ENCODE measurements around the gene RGS14. TPM values are rescaled to one million over a fixed set of nuclear protein-coding genes. Genes with fewer than 3 reads are reported as not detected.
A peak's percentile ranks its signal among the peaks of the same experiment; 100 is the strongest.
"Not testable (repeated sequence)": the region's sequence is repeated elsewhere in the genome, so short reads cannot be mapped to it uniquely, and the experiment has no call there.

RGS14 gene
- total RNA-seq, 1 experiment from 2014 or later: 22.6 TPM

DNA sequence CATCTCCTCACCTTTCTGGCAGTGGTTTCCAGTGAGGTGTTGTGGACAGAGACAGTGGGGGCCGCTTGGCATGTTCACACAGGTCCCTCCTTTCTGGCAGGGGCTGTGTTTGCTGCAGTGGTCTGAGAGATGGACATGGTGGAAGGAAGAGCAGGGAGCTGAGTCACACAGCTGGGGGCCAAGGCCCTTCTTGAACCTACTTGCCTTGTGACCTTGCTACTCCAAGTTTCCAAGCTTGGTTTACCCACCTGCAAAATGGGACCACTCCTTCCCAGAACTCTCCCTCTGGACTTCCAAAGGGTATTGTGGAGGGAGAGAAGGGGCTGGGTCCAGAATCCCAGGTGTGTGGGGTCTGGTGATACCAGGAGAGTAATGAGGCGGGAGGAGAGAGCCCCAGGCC lies 47.6 kb downstream of the RGS14 start:
- no peak overlapping the region; the same call in 1 of the 2 replicates for H3K4me3 ChIP-seq (ENCODE audit: low read length)
- H3K4me1 ChIP-seq (ENCODE audit: low read length): peaks cover 28% of the 10 kb centered on the region
- no peaks in the 10 kb centered on the region for H3K79me2 ChIP-seq (ENCODE audit: low read length)
- no peaks in the 10 kb centered on the region for H4K20me1 ChIP-seq (ENCODE audit: insufficient read depth, low read depth, low read length)
- no peaks in the 10 kb centered on the region for H3K9me3 ChIP-seq (ENCODE audit: low read length)
- no peaks in the 10 kb centered on the region for H3K9me2 ChIP-seq (replicated peaks; ENCODE audit: insufficient read depth, low read length)
- H3K27me3 ChIP-seq (ENCODE audit: low read length): no peaks in the 10 kb centered on the region
- peak overlapping the region; percentile 64 for H3K9ac ChIP-seq (ENCODE audit: low read length)
- H2AFZ ChIP-seq (ENCODE audit: low read length): no peak overlapping the region
- no peak for DNase-seq
- no peaks in the 10 kb centered on the region for H3K36me3 ChIP-seq (ENCODE audit: insufficient read depth, low read length)
- no peak overlapping the region for H3K27ac ChIP-seq (ENCODE audit: low read length)
- no peak overlapping the region for H3K4me2 ChIP-seq (ENCODE audit: low read depth, low read length, poor library complexity, severe bottlenecking)

DNA sequence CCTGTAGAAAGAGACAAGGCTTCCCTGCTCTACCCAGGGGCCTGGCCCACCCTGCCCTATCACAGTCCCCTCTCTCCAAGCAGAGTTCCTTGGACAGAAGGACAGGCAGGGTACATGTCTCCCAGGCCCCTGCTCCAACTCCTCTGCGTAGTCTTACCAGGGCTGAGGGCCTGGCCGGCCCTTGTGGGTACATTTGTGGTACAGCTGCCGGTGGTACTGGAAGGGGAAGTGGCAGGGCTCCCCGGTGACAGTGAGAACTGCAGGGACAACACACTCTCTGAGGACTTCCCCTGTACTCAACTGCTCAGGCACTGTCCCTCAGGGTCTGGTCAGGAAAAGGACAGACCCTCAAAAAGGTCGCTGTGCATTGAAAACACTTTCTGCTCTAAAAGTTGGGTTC lies 48.1 kb downstream of the RGS14 start:
- Histone ChIP-seq H3K4me1 (ENCODE audit: low read length) (peaks cover 28% of the 10 kb centered on the region), H3K27me3 (ENCODE audit: low read length) (no peaks in the 10 kb centered on the region), H2AFZ (ENCODE audit: low read length) (no peak overlapping the region), H3K4me2 (ENCODE audit: low read depth, low read length, poor library complexity, severe bottlenecking) (no peak overlapping the region), H3K79me2 (ENCODE audit: low read length) (no peaks in the 10 kb centered on the region), H4K20me1 (ENCODE audit: insufficient read depth, low read depth, low read length) (no peaks in the 10 kb centered on the region), H3K4me3 (ENCODE audit: low read length) (no peak overlapping the region), H3K36me3 (ENCODE audit: insufficient read depth, low read length) (no peaks in the 10 kb centered on the region), H3K9ac (ENCODE audit: low read length) (no peak overlapping the region), H3K9me2 (replicated peaks; ENCODE audit: insufficient read depth, low read length) (no peaks in the 10 kb centered on the region), H3K9me3 (ENCODE audit: low read length) (no peaks in the 10 kb centered on the region), H3K27ac (ENCODE audit: low read length) (no peak overlapping the region)
- peak; percentile 65 for DNase-seq

GRCh38 chr5:177409043-177409801 lies 51.5 kb downstream of the RGS14 start, which contains the start of gene F12:
TSS of gene F12 (minus strand) at chr5:177409564. CDS start at chr5:177409527, 37 bp downstream.
- H3K9me3 ChIP-seq (ENCODE audit: low read length): no peaks in the 10 kb centered on the region
- H3K9me2 ChIP-seq (replicated peaks; ENCODE audit: insufficient read depth, low read length): no peaks in the 10 kb centered on the region
- H3K27ac ChIP-seq (ENCODE audit: low read length): no peak within 1 kb of the TSS
- no peaks in the 10 kb centered on the region for H3K27me3 ChIP-seq (ENCODE audit: low read length)
- no peak within 1 kb of the TSS for H2AFZ ChIP-seq (ENCODE audit: low read length)
- H3K36me3 ChIP-seq (ENCODE audit: insufficient read depth, low read length): no peaks in the 10 kb centered on the region
- H3K9ac ChIP-seq (ENCODE audit: low read length): no peak within 1 kb of the TSS
- H3K4me3 ChIP-seq (ENCODE audit: low read length): no peak within 1 kb of the TSS
- H3K79me2 ChIP-seq (ENCODE audit: low read length): no peaks in the 10 kb centered on the region
- peaks cover 19% of the 10 kb centered on the region for H3K4me1 ChIP-seq (ENCODE audit: low read length)
- no peaks in the 10 kb centered on the region for H4K20me1 ChIP-seq (ENCODE audit: insufficient read depth, low read depth, low read length)
- DNase-seq: no peak
- H3K4me2 ChIP-seq (ENCODE audit: low read depth, low read length, poor library complexity, severe bottlenecking): no peak within 1 kb of the TSS

GRCh38 chr5:177410575-177410974 lies 52.9 kb downstream of the RGS14 start:
- H3K36me3 ChIP-seq (ENCODE audit: insufficient read depth, low read length): no peaks in the 10 kb centered on the region
- H3K4me3 ChIP-seq (ENCODE audit: low read length): no peak overlapping the region
- H3K4me1 ChIP-seq (ENCODE audit: low read length): peaks cover 5% of the 10 kb centered on the region; the same call in 1 of the 2 replicates
- no peaks in the 10 kb centered on the region for H3K27me3 ChIP-seq (ENCODE audit: low read length)
- no peaks in the 10 kb centered on the region for H3K9me3 ChIP-seq (ENCODE audit: low read length)
- H3K4me2 ChIP-seq (ENCODE audit: low read depth, low read length, poor library complexity, severe bottlenecking): no peak overlapping the region
- H3K27ac ChIP-seq (ENCODE audit: low read length): no peak overlapping the region
- no peak overlapping the region for H3K9ac ChIP-seq (ENCODE audit: low read length)
- H2AFZ ChIP-seq (ENCODE audit: low read length): no peak overlapping the region
- no peaks in the 10 kb centered on the region for H4K20me1 ChIP-seq (ENCODE audit: insufficient read depth, low read depth, low read length)
- no peaks in the 10 kb centered on the region for H3K9me2 ChIP-seq (replicated peaks; ENCODE audit: insufficient read depth, low read length)
- no peak for DNase-seq
- no peaks in the 10 kb centered on the region for H3K79me2 ChIP-seq (ENCODE audit: low read length)

DNA sequence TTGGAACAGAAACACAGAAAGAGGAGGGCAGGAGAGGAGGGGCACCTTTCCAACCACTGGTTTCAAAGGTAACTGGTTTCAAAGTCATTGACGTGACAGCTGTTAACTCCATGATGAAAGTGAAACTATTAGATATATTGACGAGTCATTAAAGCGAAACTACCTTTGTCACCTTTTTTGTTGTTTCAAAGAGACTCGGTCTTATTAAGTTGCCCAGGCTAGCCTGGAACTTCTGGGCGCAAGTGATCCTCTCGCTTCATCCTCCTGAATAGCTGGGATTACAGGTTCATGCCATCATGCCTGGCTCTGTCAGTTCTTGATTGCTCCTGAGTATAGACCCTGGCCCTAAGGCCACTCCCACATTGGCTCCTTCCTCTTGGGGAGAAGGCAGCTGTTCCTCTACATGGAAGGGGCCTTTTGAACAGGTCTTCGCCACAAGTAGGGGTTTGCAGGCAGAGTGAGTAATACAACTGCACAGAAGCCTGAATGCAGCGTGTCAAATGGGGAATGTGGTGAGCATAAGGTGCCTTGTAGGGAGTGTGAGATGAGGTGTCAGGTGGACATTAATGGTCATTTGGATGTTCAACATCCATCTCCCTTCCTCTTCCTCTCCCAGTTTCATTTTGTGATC lies 55.0 kb downstream of the RGS14 start:
- no peaks in the 10 kb centered on the region for H3K9me2 ChIP-seq (replicated peaks; ENCODE audit: insufficient read depth, low read length)
- no peaks in the 10 kb centered on the region for H3K27me3 ChIP-seq (ENCODE audit: low read length)
- H3K4me3 ChIP-seq (ENCODE audit: low read length): no peak overlapping the region
- peak overlapping the region; percentile 47 for H3K4me2 ChIP-seq (ENCODE audit: low read depth, low read length, poor library complexity, severe bottlenecking)
- no peaks in the 10 kb centered on the region for H3K36me3 ChIP-seq (ENCODE audit: insufficient read depth, low read length)
- H3K9me3 ChIP-seq (ENCODE audit: low read length): no peaks in the 10 kb centered on the region
- no peak overlapping the region for H3K27ac ChIP-seq (ENCODE audit: low read length)
- no peak for DNase-seq
- peaks cover 5% of the 10 kb centered on the region; the same call in 1 of the 2 replicates for H3K4me1 ChIP-seq (ENCODE audit: low read length)
- H2AFZ ChIP-seq (ENCODE audit: low read length): no peak overlapping the region
- no peaks in the 10 kb centered on the region for H3K79me2 ChIP-seq (ENCODE audit: low read length)
- H3K9ac ChIP-seq (ENCODE audit: low read length): no peak overlapping the region
- no peaks in the 10 kb centered on the region for H4K20me1 ChIP-seq (ENCODE audit: insufficient read depth, low read depth, low read length)

GRCh38 chr5:177414481-177414880 lies 56.8 kb downstream of the RGS14 start:
- no peaks in the 10 kb centered on the region for H3K79me2 ChIP-seq (ENCODE audit: low read length)
- H4K20me1 ChIP-seq (ENCODE audit: insufficient read depth, low read depth, low read length): no peaks in the 10 kb centered on the region
- H3K4me2 ChIP-seq (ENCODE audit: low read depth, low read length, poor library complexity, severe bottlenecking): no peak overlapping the region
- no peaks in the 10 kb centered on the region for H3K9me3 ChIP-seq (ENCODE audit: low read length)
- H3K4me1 ChIP-seq (ENCODE audit: low read length): peaks cover 5% of the 10 kb centered on the region; the same call in 1 of the 2 replicates
- H2AFZ ChIP-seq (ENCODE audit: low read length): no peak overlapping the region
- no peak overlapping the region for H3K9ac ChIP-seq (ENCODE audit: low read length)
- DNase-seq: no peak
- H3K27ac ChIP-seq (ENCODE audit: low read length): no peak overlapping the region
- no peaks in the 10 kb centered on the region for H3K27me3 ChIP-seq (ENCODE audit: low read length)
- no peaks in the 10 kb centered on the region for H3K36me3 ChIP-seq (ENCODE audit: insufficient read depth, low read length)
- no peaks in the 10 kb centered on the region for H3K9me2 ChIP-seq (replicated peaks; ENCODE audit: insufficient read depth, low read length)
- H3K4me3 ChIP-seq (ENCODE audit: low read length): no peak overlapping the region

- not testable (repeated sequence) for H3K36me3 ChIP-seq (ENCODE audit: insufficient read depth, low read length); H4K20me1 ChIP-seq (ENCODE audit: insufficient read depth, low read depth, low read length); H3K27ac ChIP-seq (ENCODE audit: low read length); H3K27me3 ChIP-seq (ENCODE audit: low read length); H3K79me2 ChIP-seq (ENCODE audit: low read length); H3K4me1 ChIP-seq (ENCODE audit: low read length); H3K4me3 ChIP-seq (ENCODE audit: low read length); H3K9me2 ChIP-seq (replicated peaks; ENCODE audit: insufficient read depth, low read length); H3K4me2 ChIP-seq (ENCODE audit: low read depth, low read length, poor library complexity, severe bottlenecking); DNase-seq; H3K9me3 ChIP-seq (ENCODE audit: low read length); H3K9ac ChIP-seq (ENCODE audit: low read length); H2AFZ ChIP-seq (ENCODE audit: low read length)
These were observed 59.4 kb downstream of the RGS14 start for GRCh38 chr5:177417081-177417480.

- no peaks in the 10 kb centered on the region for H3K9me2 ChIP-seq (replicated peaks; ENCODE audit: insufficient read depth, low read length)
- H4K20me1 ChIP-seq (ENCODE audit: insufficient read depth, low read depth, low read length): no peaks in the 10 kb centered on the region
- no peaks in the 10 kb centered on the region for H3K79me2 ChIP-seq (ENCODE audit: low read length)
- H3K9ac ChIP-seq (ENCODE audit: low read length): no peak overlapping the region
- H2AFZ ChIP-seq (ENCODE audit: low read length): no peak overlapping the region
- no peaks in the 10 kb centered on the region for H3K4me1 ChIP-seq (ENCODE audit: low read length)
- no peaks in the 10 kb centered on the region for H3K9me3 ChIP-seq (ENCODE audit: low read length)
- H3K36me3 ChIP-seq (ENCODE audit: insufficient read depth, low read length): no peaks in the 10 kb centered on the region
- no peak overlapping the region for H3K4me3 ChIP-seq (ENCODE audit: low read length)
- no peak overlapping the region for H3K27ac ChIP-seq (ENCODE audit: low read length)
- DNase-seq: no peak
- no peak overlapping the region for H3K4me2 ChIP-seq (ENCODE audit: low read depth, low read length, poor library complexity, severe bottlenecking)
- no peaks in the 10 kb centered on the region for H3K27me3 ChIP-seq (ENCODE audit: low read length)
These were observed 61.3 kb downstream of the RGS14 start for GRCh38 chr5:177419046-177419445.

Data from Karpas-422 (cell line).